ENCODE results near the gene PIAS4. TPM values are rescaled to one million over a fixed set of nuclear protein-coding genes. Genes with fewer than 3 reads are reported as not detected.

The PIAS4 gene
- total RNA-seq, 4 donors from 2014 or later: 10.6 to 21.6 (median 11.2) TPM

DNA sequence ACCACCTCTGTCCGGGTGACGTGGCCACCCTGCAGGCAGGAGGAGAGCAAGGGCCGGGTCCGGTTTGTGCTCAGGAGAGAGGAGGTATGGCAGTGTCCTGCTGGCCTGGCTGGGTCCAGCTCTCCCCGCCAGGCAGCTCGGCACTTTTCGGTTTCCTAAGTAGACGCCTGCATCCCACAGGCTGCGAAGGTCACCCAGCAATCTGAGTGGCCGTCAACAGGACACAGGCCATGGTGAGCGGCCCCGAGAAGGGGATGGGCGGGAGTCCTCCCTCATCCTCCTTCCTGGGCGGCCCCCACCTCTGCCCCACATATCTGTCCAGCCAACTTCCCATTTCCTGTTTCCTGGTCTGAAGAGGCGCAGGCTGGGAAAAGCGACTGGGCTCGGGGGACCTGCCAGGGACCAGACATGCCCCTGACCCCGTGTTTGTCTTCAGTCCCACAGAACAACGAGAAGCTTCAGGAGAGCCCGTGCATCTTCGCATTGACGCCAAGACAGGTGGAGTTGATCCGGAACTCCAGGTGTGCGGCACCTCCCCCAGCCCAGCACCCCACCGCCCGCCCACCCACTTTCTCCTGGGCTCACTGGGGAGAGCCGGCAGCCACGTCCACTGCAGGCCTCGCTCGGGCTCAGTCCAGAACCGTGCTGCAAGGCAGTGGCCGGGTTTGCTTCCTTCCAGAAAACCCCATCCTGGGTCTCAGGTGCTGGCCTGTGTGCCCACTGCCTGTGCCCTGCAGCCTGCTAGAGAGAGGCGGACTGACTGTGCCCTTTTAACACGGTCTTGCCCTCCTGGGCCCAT lies 16.3 kb downstream of the PIAS4 start:
- TF ChIP-seq, protein P1, sequence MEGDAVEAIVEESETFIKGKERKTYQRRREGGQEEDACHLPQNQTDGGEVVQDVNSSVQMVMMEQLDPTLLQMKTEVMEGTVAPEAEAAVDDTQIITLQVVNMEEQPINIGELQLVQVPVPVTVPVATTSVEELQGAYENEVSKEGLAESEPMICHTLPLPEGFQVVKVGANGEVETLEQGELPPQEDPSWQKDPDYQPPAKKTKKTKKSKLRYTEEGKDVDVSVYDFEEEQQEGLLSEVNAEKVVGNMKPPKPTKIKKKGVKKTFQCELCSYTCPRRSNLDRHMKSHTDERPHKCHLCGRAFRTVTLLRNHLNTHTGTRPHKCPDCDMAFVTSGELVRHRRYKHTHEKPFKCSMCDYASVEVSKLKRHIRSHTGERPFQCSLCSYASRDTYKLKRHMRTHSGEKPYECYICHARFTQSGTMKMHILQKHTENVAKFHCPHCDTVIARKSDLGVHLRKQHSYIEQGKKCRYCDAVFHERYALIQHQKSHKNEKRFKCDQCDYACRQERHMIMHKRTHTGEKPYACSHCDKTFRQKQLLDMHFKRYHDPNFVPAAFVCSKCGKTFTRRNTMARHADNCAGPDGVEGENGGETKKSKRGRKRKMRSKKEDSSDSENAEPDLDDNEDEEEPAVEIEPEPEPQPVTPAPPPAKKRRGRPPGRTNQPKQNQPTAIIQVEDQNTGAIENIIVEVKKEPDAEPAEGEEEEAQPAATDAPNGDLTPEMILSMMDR (IDR thresholded peaks at IDR 0.05): no peak
- ATAC-seq (ENCODE audit: low FRiP score) (no peak), DNase-seq (ENCODE audit: low spot score) (no peak)

DNA sequence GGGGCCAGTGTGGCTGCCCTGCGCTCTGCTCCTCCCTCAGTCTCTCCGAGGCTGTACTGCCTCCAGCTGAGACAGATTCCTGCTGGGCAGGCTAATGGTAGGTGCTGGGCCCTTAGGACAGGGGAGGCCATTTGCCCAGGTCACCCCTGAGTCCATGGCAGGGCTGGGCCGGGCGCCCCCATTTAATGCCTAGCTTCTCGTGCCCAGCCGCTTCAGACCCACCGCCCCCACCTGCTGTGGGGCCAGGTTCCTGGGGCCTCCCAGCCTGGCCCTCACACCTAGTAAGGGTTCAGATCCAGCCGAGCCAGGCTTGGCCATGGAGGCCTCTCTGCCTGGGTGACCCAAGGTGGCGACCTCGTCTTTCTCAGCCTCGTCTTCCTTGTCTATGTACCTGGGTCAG lies 17.8 kb downstream of the PIAS4 start:
- DNase-seq (ENCODE audit: low spot score) (no peak), ATAC-seq (ENCODE audit: low FRiP score) (no peak)
- TF ChIP-seq, protein P1 (IDR thresholded peaks at IDR 0.05): no peak

GRCh38 chr19:4027146-4027545 lies 19.6 kb downstream of the PIAS4 start:
- TF ChIP-seq, protein P1 (IDR thresholded peaks at IDR 0.05): no peak
- DNase-seq (ENCODE audit: low spot score) (no peak), ATAC-seq (ENCODE audit: low FRiP score) (no peak)

GRCh38 chr19:4028334-4029246 lies 21.1 kb downstream of the PIAS4 start:
- TF ChIP-seq, protein P1 (IDR thresholded peaks at IDR 0.05): no peak
- ATAC-seq (ENCODE audit: low FRiP score): no peak
- DNase-seq (ENCODE audit: low spot score): no peak

- ATAC-seq (ENCODE audit: low FRiP score) (no peak), DNase-seq (ENCODE audit: low spot score) (no peak)
- TF ChIP-seq, protein P1 (IDR thresholded peaks at IDR 0.05): no peak
Observed at GRCh38 chr19:4029247-4029614, 21.7 kb downstream of the PIAS4 start.

DNA sequence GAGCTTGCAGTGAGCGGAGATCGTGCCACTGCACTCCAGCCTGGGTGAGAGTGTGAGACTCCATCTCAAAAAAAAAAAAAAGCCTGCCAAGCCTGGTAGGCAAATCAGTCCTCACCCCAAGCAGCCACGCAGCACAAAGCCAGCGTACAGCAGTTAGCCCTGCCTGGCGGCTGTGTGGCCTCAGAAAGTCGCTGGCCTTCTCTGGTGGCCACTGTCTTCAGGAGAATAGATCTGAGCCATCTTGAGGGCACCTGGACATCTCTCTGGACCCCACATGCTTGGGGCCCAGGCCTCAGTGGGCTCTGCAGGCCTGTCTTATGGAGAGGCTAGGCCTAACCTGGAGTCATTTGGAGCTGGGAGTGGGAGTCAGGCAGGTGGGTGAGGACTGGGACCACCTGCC lies 23.0 kb downstream of the PIAS4 start:
- DNase-seq (ENCODE audit: low spot score) (no peak), ATAC-seq (ENCODE audit: low FRiP score) (no peak)
- TF ChIP-seq, protein P1 (IDR thresholded peaks at IDR 0.05): no peak
